HG02610 (cell line): ENCODE data around the gene TUBA4A.

ENCODE experiments used
- ATAC-seq: cut with Tn5 transposase; IDR thresholded peaks from one replicate; pipeline ENCODE4 v1.9.1; 2021; ENCODE audit warnings: mild to moderate bottlenecking, moderate library complexity; ENCODE audit not compliant: unreplicated experiment

Gene TUBA4A

GRCh38 chr2:219244789-219245147 is 8.9 kb downstream of the TUBA4A start:
- ATAC-seq: no peak

GRCh38 chr2:219243291-219243761 is 10.4 kb downstream of the TUBA4A start:
- ATAC-seq: no peak

GRCh38 chr2:219234331-219234730 is 19.4 kb downstream of the TUBA4A start:
- no peak for ATAC-seq

DNA sequence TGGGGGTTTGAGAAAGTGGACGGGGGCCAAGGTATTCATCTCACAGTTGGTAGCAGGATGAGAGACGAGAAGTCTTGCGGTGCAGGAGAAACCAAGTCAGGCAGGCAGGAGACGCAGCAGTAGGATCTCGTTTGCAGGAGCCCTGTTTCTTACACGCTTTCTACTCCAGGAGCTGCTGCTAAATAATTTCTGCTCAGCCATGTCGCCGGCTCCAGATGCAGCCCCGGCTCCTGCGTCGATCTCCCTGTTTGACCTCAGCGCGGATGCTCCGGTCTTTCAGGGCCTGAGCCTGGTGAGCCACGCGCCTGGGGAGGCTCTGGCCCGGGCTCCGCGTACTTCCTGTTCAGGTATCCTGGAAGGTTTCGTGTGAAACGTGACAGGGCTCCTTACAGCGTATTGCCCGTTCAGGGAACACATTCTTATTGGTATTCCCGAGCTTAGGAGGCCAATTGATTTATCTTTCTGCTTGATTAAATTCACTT is 23.6 kb downstream of the TUBA4A start:
- peak; percentile 27 for ATAC-seq

GRCh38 chr2:219229305-219230058 is 24.2 kb downstream of the TUBA4A start, which contains the start of the genes ANKZF1 and ATG9A:
Gene ANKZF1 (plus strand): TSS chr2:219229806. CDS start chr2:219230258, 452 bp downstream.
Gene ATG9A (minus strand): TSS chr2:219229636. CDS start chr2:219228024, 1,612 bp downstream.
- peak; percentile 98 for ATAC-seq

DNA sequence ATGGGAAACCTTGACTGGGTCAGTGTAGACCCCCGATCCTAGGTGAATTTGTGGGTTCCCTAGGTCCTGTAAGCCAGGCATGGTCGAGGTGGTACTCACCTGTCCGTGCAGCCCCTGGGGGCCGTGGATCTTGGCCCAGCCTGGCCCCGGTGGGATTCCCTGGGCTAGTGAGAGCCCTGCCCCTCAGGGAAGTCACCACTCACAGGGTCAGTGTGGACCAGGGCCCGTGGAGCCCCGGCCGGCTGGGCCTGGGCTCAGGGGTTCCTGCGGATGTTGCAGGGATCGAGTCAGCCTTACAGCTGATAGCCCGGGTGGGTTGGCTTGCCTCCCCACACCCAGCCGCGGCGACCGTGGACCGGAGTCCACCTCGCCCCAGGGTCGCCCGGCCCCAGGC is 24.8 kb downstream of the TUBA4A start:
- ATAC-seq: no peak

DNA sequence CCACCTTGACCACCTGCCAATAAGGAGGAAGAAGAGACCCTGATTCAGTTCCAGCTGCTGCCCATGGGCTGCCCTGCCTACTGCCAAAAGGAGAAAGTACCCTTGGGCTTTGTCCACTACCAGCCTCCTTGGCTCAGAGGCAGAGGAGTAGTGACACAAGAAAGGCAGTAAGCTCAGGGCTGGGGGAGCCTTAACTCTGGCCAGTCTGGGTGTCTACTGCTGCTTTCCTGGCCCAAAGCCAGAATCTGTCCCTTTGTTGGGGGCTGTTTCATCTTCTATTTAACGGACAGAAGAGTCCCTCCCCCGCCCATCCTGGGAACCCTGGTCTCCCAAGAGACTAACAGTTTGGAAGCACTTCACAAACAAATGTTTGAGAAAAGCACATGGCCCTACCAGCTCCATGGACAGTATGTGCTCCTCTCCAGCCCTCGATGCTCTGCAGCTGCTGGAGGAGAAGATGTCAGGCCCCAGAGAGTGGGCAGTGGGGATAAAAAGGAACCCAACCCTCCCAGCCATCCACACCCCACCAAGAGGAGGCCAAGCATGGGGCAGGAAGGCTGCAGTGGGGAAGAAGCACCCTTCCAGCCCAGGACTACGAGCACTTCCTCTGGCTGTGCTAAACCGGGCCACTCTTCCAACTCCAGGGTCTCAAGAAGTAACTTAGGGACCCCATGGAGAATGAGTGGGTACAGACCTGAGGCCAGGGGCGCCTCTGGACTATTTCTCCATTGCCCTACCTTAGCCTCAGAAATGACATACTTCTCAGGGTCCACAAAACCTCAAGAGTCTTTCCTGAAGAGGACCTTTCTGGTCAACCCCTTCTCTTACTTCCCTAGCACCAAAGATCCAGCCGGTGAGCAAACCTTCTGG is 25.4 kb downstream of the TUBA4A start:
- ATAC-seq: no peak

GRCh38 chr2:219225350-219225749 is 28.4 kb downstream of the TUBA4A start:
- ATAC-seq: no peak

- ATAC-seq: no peak
Measured at GRCh38 chr2:219223831-219224610, 29.7 kb downstream of the TUBA4A start.

DNA sequence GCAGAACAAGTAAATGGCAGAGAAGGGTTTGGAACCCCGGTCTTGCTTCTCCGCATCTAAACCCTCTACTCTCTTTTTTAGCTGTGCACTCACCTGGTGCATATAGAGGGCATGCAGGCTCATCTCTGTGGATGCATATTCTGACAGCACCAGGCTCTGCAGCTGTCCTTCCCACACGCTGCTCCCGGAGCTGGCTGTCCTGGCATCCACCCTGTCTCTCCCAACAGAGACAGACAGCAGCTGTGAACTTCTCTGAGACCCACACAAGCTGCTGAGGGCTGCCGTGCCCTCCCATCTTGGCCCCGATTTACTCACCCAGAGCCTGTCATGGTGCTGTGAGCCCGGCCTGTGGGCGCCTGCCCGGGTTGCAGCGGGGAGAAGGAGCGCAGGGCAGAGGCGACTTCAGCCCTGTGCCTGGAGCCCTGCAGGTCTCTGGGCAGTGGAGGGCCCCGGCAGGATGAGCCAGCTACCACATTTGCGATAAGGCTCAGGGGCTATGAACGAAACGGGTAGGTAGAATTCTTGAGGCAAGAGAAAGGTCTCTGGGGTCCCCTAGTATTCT is 31.7 kb downstream of the TUBA4A start:
- ATAC-seq: no peak

GRCh38 chr2:219220652-219221402 is 32.9 kb downstream of the TUBA4A start:
- ATAC-seq: no peak

DNA sequence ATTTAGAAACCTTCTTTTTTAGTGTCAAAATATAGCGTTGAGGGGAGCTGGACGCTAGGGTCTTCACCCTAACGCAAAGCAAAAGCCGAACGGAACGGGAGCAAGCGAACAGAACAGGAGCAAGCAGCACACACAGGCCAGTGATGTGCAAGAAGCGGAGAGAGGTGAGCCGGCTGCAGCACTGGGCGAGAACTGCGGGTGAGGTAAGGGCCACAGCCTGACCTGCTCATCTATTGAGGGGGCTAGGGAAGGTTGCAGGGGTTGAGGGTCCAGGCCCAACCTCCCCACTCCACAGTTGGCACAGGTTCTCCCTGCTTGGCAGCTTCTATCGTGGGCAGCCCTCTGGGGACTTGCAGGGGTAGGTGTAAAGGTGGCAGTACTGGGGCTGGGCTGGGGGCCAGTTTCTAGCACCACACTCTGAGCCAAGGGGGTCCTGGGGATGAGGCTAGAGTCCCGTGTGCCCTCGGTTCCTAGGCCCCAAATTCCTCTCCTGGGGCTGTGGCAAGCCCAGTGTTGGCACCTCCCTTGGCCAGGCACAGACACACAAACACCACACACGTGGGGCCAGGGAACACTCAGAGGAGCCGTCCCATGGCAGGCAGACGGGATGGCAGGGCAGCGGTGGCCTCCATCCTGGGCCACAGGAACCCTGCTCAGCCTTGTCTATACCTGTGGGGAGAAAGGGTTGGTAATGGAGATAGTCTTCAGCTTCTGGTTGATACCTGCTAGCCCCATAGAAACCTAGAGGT is 33.8 kb downstream of the TUBA4A start:
- ATAC-seq: no peak

GRCh38 chr2:219218732-219219701 is 34.7 kb downstream of the TUBA4A start, which contains the start of gene ABCB6:
Gene ABCB6 (minus strand): TSS chr2:219218958. CDS start chr2:219218673, 285 bp downstream.
- peak; percentile 78 for ATAC-seq

- no peak for ATAC-seq
Measured at GRCh38 chr2:219218217-219218731, 35.4 kb downstream of the TUBA4A start.

DNA sequence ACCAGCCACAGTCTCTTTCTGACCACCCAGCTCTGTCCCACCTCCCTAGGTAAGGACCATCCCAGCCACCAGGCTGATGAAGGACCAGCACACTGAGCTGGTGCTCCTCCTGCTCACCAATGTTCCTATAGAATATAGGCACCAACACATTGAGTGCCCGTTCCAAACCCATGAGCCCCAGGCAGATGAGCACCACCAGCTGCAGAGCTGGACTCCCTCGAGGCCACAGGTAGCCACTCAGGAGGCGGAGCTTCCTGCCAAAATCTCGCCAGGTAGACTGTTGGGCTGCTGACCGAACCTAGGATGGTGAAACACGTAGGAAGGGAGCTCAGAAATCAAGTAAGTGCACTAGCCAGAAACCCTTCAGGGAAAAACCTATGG is 37.2 kb downstream of the TUBA4A start:
- no peak for ATAC-seq

GRCh38 chr2:219215871-219216534 is 37.7 kb downstream of the TUBA4A start:
- ATAC-seq: no peak

GRCh38 chr2:219214786-219215185 is 38.9 kb downstream of the TUBA4A start:
- no peak for ATAC-seq
